NOMO-1 treated with DMSO at 0.1 percent for 48 hours (cell line): ENCODE results near the gene OTULIN.

Source experiments
- DNase-seq: peaks from one replicate; lab custom pipeline; 2025; ENCODE audit not compliant: unreplicated experiment; lab: John Stamatoyannopoulos, UW

OTULIN gene

GRCh38 chr5:14739981-14740380 is 75.5 kb downstream of the OTULIN start:
- no peak for DNase-seq

GRCh38 chr5:14741131-14741530 is 76.6 kb downstream of the OTULIN start:
- no peak for DNase-seq

GRCh38 chr5:14741801-14742440 is 77.4 kb downstream of the OTULIN start:
- DNase-seq: no peak

- no peak for DNase-seq
Measured at GRCh38 chr5:14742498-14742897, 78.0 kb downstream of the OTULIN start.

GRCh38 chr5:14743601-14744295 is 79.2 kb downstream of the OTULIN start:
- DNase-seq: no peak

- DNase-seq: no peak
Measured at GRCh38 chr5:14744296-14745187, 80.0 kb downstream of the OTULIN start.

- no peak for DNase-seq
Measured at GRCh38 chr5:14745188-14745563, 80.7 kb downstream of the OTULIN start.

- no peak for DNase-seq
Measured at GRCh38 chr5:14745753-14746152, 81.2 kb downstream of the OTULIN start.

- no peak for DNase-seq
Measured at GRCh38 chr5:14748180-14748900, 83.8 kb downstream of the OTULIN start.
